Measurements from ENCODE around the gene SYCP2.

GRCh38 chr20:59857966-59858365 lies 75.5 kb downstream of the SYCP2 start:
- TF ChIP-seq POLR2A (IDR thresholded peaks at IDR 0.05) (no peak), CTCF (IDR thresholded peaks at IDR 0.05) (no peak), POLR2AphosphoS5 (IDR thresholded peaks at IDR 0.05) (no peak)
